WTC11 (cell line): ENCODE data around the gene LARP1. TPM values are rescaled to one million over a fixed set of nuclear protein-coding genes. Genes with fewer than 3 reads are reported as not detected.

Experiments used
- ATF2 ChIP-seq: sonication (generic); formaldehyde crosslinking; IDR thresholded peaks from 2 replicates; pipeline ENCODE4 v1.8.1; 2022; ENCODE audit warnings: low read depth, missing genetic modification reagents, borderline replicate concordance
- ERG ChIP-seq: fragments of 250-450 bp; sonication (Bioruptor Pico); IDR thresholded peaks from 2 replicates; pipeline ENCODE4 v1.8.0; 2021; ENCODE audit warnings: mild to moderate bottlenecking
- NR2C2 ChIP-seq: sonication (generic); formaldehyde crosslinking; IDR thresholded peaks from 2 replicates; pipeline ENCODE4 v1.8.0; 2022; ENCODE audit warnings: mild to moderate bottlenecking, missing genetic modification reagents
- SMAD3 ChIP-seq: sonication (generic); formaldehyde crosslinking; IDR thresholded peaks from 2 replicates; pipeline ENCODE4 v1.8.0; 2022; ENCODE audit warnings: missing genetic modification reagents, mild to moderate bottlenecking, borderline replicate concordance
- USF2 ChIP-seq: sonication (generic); formaldehyde crosslinking; IDR thresholded peaks from 2 replicates; pipeline ENCODE4 v1.8.1; 2023; ENCODE audit warnings: mild to moderate bottlenecking, missing genetic modification reagents, moderate library complexity
- ZNF512 ChIP-seq: sonication (generic); formaldehyde crosslinking; IDR thresholded peaks from 2 replicates; pipeline ENCODE4 v1.8.1; 2022; ENCODE audit warnings: missing genetic modification reagents, borderline replicate concordance
- ZSCAN18 ChIP-seq: fragments of 250-450 bp; sonication (Bioruptor Pico); IDR thresholded peaks from 2 replicates; pipeline ENCODE4 v2.1.2; 2022; ENCODE audit warnings: mild to moderate bottlenecking, moderate library complexity
- microRNA-seq: library from miRNA; unstranded; fragments of <30 nt; microRNA quantifications from one replicate; pipeline ENCODE4 v1.2.0, GENCODE V29; 2022; ENCODE audit warnings: borderline number of aligned reads
- total RNA-seq: library from RNA; stranded (reverse); gene quantifications from 3 replicates; pipeline ENCODE4 v1.2.3, GENCODE V29; 2021
- TF ChIP-seq, protein P1 (sequence below): sonication (generic); formaldehyde crosslinking; IDR thresholded peaks from 2 replicates; pipeline ENCODE4 v1.8.0; 2022; ENCODE audit warnings: mild to moderate bottlenecking, missing genetic modification reagents

Gene LARP1
- total RNA-seq, 1 experiment from 2014 or later: 406 TPM

DNA sequence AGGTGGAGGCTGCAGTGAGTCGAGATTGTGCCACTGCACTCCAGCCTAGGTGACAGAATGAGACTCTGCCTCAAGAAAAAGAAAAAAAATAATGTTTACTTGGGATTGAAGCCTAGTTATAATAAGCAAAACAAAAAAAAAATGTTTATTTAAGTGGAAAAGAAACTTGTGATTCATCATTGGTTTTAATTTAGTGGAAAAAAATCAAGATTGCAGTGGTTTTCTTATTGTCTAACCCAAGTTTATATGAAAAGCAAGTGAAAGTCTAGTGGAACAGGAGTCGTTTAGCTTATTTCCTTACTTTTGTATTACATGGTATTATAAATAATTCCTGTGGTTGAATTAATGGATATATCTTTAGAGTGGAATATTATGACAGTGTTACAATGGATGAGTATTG lies 111.7 kb downstream of the LARP1 start (continued):
- TF ChIP-seq ZNF512 (CRISPR knock-in tag) (no peak), ATF2 (CRISPR knock-in tag) (no peak), ZSCAN18 (CRISPR knock-in tag) (no peak), USF2 (no peak), SMAD3 (CRISPR knock-in tag) (no peak), NR2C2 (CRISPR knock-in tag) (no peak), ERG (CRISPR knock-in tag) (no peak)
- TF ChIP-seq, protein P1, sequence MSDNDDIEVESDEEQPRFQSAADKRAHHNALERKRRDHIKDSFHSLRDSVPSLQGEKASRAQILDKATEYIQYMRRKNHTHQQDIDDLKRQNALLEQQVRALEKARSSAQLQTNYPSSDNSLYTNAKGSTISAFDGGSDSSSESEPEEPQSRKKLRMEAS: no peak

Small RNAs within 50 kb of the gene (microRNA-seq; reads per million reads assigned to microRNA genes)
- gene MIR378H: not detected

Other genes with a start within 250 kb of the LARP1 start
- 3.9 to 6.0 TPM (median 5.5 TPM) in 3 replicates for gene FAXDC2, start 95.2 kb downstream of the LARP1 start, total RNA-seq
- 51.7 to 58.6 TPM (median 54.4 TPM) in 3 replicates for gene CNOT8, start 103.2 kb downstream of the LARP1 start, total RNA-seq
- 25.9 to 34.8 TPM (median 27.2 TPM) in 3 replicates for gene GEMIN5, start 182.8 kb downstream of the LARP1 start, total RNA-seq
- 52.0 to 62.3 TPM (median 60.1 TPM) in 3 replicates for gene MRPL22, start 185.7 kb downstream of the LARP1 start, total RNA-seq